Stomach (tissue), 9 donors: ENCODE data around the gene UBQLN3. TPM values are rescaled to one million over a fixed set of nuclear protein-coding genes. Genes with fewer than 3 reads are reported as not detected.

Experiments
- DNase-seq, 2 donors: peaks; one replicate each; pipeline versions ENCODE4 v3.0.0 to v3.0.0-alpha.2; 2013 to 2019
- H3K27ac ChIP-seq, 5 donors: fragments of 200-600 bp in 4 of 5; sonication (generic) in 4 of 5; one replicate each; pipeline ENCODE4 v1.5.1; 2013 to 2019; ENCODE audit warnings: mild to moderate bottlenecking in 1 of 5, moderate library complexity in 1 of 5
- H3K27me3 ChIP-seq, 3 donors: fragments of 200-600 bp; sonication (generic); one replicate each; pipeline ENCODE4 v1.5.1; 2017 to 2019; ENCODE audit warnings: mixed run types in 1 of 3
- H3K36me3 ChIP-seq, 4 donors: fragments of 200-600 bp; sonication (generic); 1 replicate in 3 of 4; 2 replicates in 1 of 4; pipeline ENCODE4 v1.5.1; 2016 to 2019
- H3K4me1 ChIP-seq, 4 donors: fragments of 200-600 bp; sonication (generic); one replicate each; pipeline ENCODE4 v1.5.1; 2016 to 2019
- H3K4me3 ChIP-seq, 4 donors: fragments of 200-600 bp; sonication (generic) in 3 of 4; one replicate each; pipeline ENCODE4 v1.5.1; 2016 to 2019; ENCODE audit warnings: mild to moderate bottlenecking in 1 of 4
- H3K9me3 ChIP-seq, 4 donors: fragments of 200-600 bp; sonication (generic); one replicate each; pipeline ENCODE4 v1.5.1; 2016 to 2019
- CTCF ChIP-seq, 7 experiments: fragments of 450-650 bp in 4 of 7; fragments of 200-600 bp in 3 of 7; sonication (generic) in 3 of 7; IDR thresholded peaks; one replicate each; pipeline ENCODE4 v1.5.1; 2016 to 2019; ENCODE audit warnings: antibody characterized with exemption in 7 of 7, control low read depth in 2 of 7, mild to moderate bottlenecking in 1 of 7
- EP300 ChIP-seq: sonication (generic); formaldehyde crosslinking; IDR thresholded peaks from one replicate; pipeline ENCODE4 v1.6.1; 2017; ENCODE audit warnings: antibody characterized with exemption
- POLR2A ChIP-seq, 4 donors: fragments of 450-650 bp; IDR thresholded peaks; one replicate each; pipeline ENCODE4 v1.6.1; 2016; ENCODE audit warnings: antibody characterized with exemption in 4 of 4, control low read depth in 2 of 4, mild to moderate bottlenecking in 1 of 4, moderate library complexity in 1 of 4
- POLR2AphosphoS5 ChIP-seq, 3 donors: sonication (generic); formaldehyde crosslinking; IDR thresholded peaks; one replicate each; pipeline ENCODE4 v1.6.1; 2016; ENCODE audit warnings: antibody characterized with exemption in 3 of 3
- WGBS, 5 donors: extraction: QIAGEN DNeasy Blood & Tissue Kit in 3 of 5; methylation state at CpG; one replicate each; pipeline versions ENCODE4 v1.1.5 to v1.1.7; 2013 to 2018; 5-methylcytosine and 5-hydroxymethylcytosine counted together
- intact Hi-C: fragments of 100-400 bp; cut with DNase I; formaldehyde crosslinking; loops from one replicate; pipeline ENCODE4 v1.15.1; 2023; ENCODE audit warnings: low total_unique reads
- polyA plus RNA-seq, 3 donors: library from polyadenylated mRNA; stranded (reverse); fragments of 200-250 nt; gene quantifications; one replicate each; pipeline ENCODE4 v1.2.3, GENCODE V29; 2013
- total RNA-seq, 5 donors: library from RNA; depleted of rRNA; stranded (reverse); fragments of >200 nt; gene quantifications; one replicate each; pipeline versions ENCODE4 v1.1.0 to v1.2.3, GENCODE V29; 2014 to 2016
- donor health status: healthy with polysubstance abuse.
- donor health status: Bipolar disorder and iron deficiency.
- donor health status: healthy.

The UBQLN3 gene
- total and polyA plus RNA-seq, 8 donors: 1.1 TPM; not detected in 7

DNA sequence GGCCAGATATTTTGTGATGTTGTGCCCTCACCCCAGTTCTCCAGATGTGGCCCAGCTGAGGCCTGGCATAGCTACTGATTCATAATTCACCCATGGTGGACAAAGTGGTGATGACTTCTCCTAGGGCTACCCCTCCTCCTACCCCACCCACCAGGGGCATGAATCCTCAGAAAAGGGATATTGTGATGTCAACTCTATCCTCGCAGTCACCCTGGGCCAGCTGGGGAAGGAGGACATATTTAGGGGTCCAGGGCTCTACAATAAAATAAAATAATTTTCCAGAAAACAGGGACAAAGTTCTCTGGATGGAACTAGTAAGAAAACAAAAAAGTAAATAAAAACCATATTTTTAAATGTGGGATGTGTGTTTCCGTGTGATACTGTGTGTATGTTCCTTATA lies 6.8 kb upstream of the UBQLN3 start, which contains the start of gene UBQLNL:
Gene UBQLNL (minus strand): TSS at position 101 of the 400 bp plus-strand sequence. CDS start 258 bp downstream, outside the sequence.
- no peaks in the 10 kb centered on the region for H3K36me3 ChIP-seq
- no peaks in the 10 kb centered on the region for H3K27me3 ChIP-seq
- DNase-seq: no peak
- WGBS, 5 donors: 79 to 92% (median 88%) methylated on average over 2 of the region's 2 CpGs
- no peak within 1 kb of the TSS for H3K4me3 ChIP-seq
- TF ChIP-seq EP300: no peak
- TF ChIP-seq CTCF (IDR thresholded peaks at IDR 0.05): no peak
- TF ChIP-seq POLR2AphosphoS5 (IDR thresholded peaks at IDR 0.05): no peak
- TF ChIP-seq POLR2A (IDR thresholded peaks at IDR 0.05): no peak
- H3K27ac ChIP-seq: no peak within 1 kb of the TSS
- H3K9me3 ChIP-seq: no peaks in the 10 kb centered on the region
- intact Hi-C loops: no loop called here
- H3K4me1 ChIP-seq: no peaks in the 10 kb centered on the region

DNA sequence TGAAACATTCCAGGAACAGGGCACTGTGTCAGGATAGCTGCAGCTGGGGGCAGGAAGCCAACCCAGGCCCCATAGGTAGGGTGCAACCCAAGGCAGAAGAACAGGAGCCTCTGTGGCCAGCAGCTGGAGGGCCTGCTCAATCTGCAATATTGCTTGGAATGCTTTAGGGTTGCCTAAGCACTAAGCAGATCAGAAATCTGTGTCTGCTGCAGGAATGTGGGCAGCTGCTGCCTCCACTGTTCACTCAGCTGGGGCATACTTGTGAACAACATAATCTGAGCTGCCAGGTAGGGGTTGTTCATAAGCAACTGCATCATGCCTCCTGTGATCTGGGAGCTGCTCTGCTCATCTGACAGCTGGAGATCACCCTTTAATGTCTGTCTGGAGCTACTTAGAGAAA lies 5.1 kb upstream of the UBQLN3 start:
- H3K36me3 ChIP-seq: no peaks in the 10 kb centered on the region
- H3K27ac ChIP-seq: no peak overlapping the region
- H3K4me3 ChIP-seq: no peak overlapping the region
- DNase-seq: no peak
- no peaks in the 10 kb centered on the region for H3K4me1 ChIP-seq
- no peaks in the 10 kb centered on the region for H3K9me3 ChIP-seq
- no peaks in the 10 kb centered on the region for H3K27me3 ChIP-seq
- intact Hi-C loops: no loop called here
- no peak for TF ChIP-seq POLR2A (IDR thresholded peaks at IDR 0.05)
- TF ChIP-seq CTCF (IDR thresholded peaks at IDR 0.05): no peak
- TF ChIP-seq EP300: no peak
- TF ChIP-seq POLR2AphosphoS5 (IDR thresholded peaks at IDR 0.05): no peak

DNA sequence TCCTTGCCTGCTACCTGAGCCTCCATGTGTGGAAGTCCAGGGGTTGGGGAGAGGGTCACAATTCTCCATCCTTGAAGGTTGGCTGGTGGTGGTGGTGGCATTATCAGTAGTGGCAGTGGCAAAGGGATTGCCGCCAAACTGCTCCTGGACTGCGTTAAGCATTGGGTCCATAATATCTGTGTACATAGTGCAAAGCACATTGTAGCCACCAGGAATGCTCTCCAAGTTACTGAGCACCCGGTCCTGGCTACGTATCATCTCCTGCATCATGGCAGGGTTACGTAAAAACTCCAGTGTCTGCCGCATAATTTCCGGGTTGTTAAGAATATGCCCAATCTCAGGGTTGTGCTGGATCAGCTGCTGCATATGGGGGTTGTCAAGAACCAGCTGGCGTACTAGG lies 1.2 kb downstream of the UBQLN3 start:
- no peaks in the 10 kb centered on the region for H3K27me3 ChIP-seq
- no peaks in the 10 kb centered on the region for H3K9me3 ChIP-seq
- no peak overlapping the region for H3K4me3 ChIP-seq
- DNase-seq: no peak
- no peaks in the 10 kb centered on the region for H3K4me1 ChIP-seq
- intact Hi-C loops: no loop called here
- H3K27ac ChIP-seq: no peak overlapping the region
- 88 to 95% (median 93%) methylated on average over 7 to 8 of the region's 8 CpGs for WGBS, 5 donors
- TF ChIP-seq EP300 (no peak), POLR2AphosphoS5 (IDR thresholded peaks at IDR 0.05) (no peak), CTCF (IDR thresholded peaks at IDR 0.05) (no peak), POLR2A (IDR thresholded peaks at IDR 0.05) (no peak)
- H3K36me3 ChIP-seq: no peaks in the 10 kb centered on the region

DNA sequence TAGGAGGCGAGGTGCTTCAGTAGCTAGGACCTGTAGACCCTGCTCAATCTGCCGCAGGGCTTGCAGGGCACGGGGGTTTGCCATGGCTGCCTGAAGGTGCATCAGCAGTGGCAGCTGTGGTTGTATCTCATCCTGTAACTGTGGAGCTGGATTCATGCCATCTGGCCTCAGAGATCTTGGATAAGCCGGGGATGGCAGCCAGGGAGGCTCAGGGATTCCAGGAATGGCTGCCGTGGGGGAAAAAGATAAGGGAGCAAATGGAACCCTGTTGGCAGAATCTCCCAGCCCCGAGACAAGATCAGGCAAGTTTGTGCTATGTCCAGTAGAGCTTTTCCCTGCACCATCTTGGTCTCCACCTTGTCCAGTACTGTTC lies 1.8 kb downstream of the UBQLN3 start:
- Histone ChIP-seq H3K27ac (no peak overlapping the region), H3K9me3 (no peaks in the 10 kb centered on the region), H3K36me3 (no peaks in the 10 kb centered on the region), H3K4me1 (no peaks in the 10 kb centered on the region), H3K27me3 (no peaks in the 10 kb centered on the region), H3K4me3 (no peak overlapping the region)
- no peak for DNase-seq
- WGBS, 5 donors: 76 to 81% (median 79%) methylated on average over 6 of the region's 6 CpGs
- no peak for TF ChIP-seq EP300
- no peak for TF ChIP-seq POLR2A (IDR thresholded peaks at IDR 0.05)
- TF ChIP-seq CTCF (IDR thresholded peaks at IDR 0.05): no peak
- intact Hi-C loops: no loop called here
